NCI-H1930 (cell line): ENCODE data around the gene TMEM213.

ENCODE experiments used
- DNase-seq, 2 experiments: peaks; one replicate each; lab custom pipeline; 2025; lab: John Stamatoyannopoulos, UW

TMEM213 gene

GRCh38 chr7:138876326-138876725 is 78.5 kb downstream of the TMEM213 start:
- DNase-seq = no peak

GRCh38 chr7:138878051-138878450 is 80.3 kb downstream of the TMEM213 start:
- no peak for DNase-seq

GRCh38 chr7:138878856-138879255 is 81.1 kb downstream of the TMEM213 start:
- DNase-seq = no peak

DNA sequence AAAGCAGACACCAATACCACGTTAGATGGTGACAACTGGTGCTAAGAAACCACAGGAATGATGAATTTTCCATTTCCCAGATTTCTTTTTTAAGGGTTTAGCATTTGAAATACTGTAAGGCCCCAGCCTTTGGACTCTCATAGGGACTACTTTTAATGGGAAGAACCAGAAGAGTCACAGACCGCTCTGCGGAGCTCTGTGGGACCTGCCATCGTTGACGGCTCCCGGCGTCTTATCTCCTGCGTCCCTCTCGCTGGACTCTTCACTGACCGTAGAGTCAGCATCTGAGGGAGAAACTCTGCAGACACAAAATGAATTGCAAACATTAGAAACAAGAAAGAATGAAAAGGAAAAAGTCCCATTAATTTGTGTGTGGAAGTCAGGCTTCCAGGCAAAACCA is 81.6 kb downstream of the TMEM213 start:
- no peak for DNase-seq

DNA sequence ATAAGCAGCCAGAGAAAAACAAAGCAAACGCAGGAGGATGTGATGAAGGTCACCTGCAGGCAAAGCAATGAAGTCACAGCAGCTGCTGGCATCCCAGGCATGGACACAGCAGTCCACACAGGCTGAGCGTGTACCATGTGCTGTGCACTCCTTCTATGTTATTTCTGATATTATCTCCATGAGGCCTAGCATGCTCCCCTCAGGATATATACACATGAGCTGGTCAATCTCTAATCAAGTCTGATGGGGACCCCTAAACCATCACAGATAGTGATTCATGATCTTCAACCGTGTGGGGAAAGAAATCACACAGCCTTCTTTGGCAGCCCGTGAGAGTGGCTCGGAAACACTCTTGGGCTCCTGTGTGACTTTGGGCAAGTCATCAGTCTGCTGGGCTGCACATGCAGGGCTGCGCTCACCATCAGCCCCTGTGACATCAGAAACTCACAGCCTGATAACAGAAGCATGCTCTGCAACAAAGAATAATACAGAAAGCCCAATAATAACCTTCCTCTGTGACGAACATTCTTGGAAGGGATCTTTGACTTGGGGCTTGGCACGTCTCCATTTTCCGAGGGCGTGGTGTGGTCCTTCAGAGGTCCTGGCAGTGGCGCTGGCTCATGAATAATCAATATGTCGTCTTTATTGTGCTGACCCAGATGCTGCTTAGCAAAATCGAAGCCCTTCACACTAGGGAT is 83.2 kb downstream of the TMEM213 start:
- DNase-seq = no peak

DNA sequence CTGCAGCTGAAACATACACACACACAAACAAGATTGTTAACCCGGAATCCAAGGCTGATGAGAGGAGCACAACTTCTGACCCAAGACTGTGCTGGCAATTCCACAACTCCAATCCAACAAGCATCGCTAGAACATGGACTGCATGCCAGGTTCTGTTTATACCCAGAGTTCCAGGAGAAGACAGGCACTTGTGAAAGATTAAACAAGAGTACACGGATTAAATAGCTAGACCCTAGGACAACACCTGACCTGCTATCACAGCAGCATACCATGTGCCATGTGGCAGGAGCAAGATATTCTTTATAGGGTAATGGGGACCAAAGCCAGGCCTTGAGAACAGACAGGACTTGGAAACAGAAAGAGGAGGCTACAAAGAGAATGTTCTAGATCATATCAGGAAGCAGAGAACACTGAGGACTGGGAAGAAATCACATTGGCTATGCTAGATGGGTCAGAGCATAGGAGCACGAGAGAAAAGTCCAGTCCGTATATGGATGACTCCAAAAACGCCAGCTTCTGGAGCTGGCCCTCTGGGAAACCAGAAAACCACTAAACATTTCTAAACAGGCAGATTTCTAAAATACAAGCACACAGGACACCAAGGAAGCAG is 83.9 kb downstream of the TMEM213 start:
- DNase-seq = no peak

GRCh38 chr7:138882249-138882648 is 84.5 kb downstream of the TMEM213 start:
- no peak for DNase-seq

DNA sequence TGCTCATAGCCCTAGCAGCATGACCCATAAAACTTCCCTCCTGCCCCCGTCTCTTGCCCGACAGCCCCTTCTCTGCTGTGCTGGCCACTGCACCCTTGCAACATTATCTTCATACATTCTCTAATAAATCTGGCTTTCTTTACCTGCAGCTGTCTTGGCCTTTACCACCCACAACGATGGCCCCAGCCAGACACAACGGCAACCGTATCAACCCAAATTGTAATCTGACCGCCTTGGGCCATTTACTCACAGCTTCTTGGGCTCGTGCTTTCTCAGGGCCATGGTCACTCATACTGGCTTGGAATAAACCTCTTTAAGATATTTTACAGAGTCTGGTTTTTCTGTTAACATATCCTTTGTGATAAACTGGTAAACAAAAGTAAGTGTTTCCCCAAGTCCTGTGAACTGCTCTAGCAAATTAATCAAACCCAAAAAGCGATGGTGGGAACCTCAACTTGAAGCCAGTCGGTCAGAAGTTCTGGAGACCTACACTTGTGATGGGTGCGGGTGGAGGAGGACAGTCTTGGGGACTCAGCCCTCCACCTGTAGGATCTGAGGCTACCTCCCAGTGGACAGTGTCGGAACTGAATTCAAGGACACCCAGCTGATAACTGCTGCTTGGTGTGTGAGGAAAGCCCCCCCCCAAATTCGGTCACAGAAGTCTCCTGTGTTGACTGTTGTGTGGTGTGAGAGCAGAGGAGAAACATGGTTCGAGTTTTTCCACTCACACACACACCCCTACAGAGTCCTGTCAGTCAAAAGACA is 87.8 kb downstream of the TMEM213 start:
- DNase-seq = no peak

DNA sequence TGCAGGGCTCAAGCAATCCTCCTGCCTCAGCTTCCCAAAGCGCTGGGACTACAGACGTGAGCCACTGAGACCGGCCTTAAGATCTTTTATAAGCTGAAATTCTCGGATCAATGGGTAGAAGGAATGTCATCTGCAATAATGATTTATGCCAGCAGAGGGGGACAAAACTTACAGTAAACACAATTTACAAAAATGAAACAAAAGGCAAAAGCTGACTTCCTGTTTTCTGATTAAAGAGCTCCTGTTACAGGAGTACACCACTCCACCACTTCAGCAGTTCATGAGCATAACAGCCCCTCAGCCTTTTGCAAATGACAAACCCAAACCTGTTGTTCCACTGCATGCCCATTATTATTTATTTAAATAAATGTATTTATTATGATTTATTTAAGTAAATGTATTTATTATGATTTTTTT is 88.7 kb downstream of the TMEM213 start:
- DNase-seq = no peak

GRCh38 chr7:138887085-138887710 is 89.4 kb downstream of the TMEM213 start:
- DNase-seq = no peak
